ENCODE data around the gene IRF2BPL. TPM values are rescaled to one million over a fixed set of nuclear protein-coding genes. Genes with fewer than 3 reads are reported as not detected.
A peak's percentile ranks its signal among the peaks of the same experiment; 100 is the strongest.

IRF2BPL gene
- total and polyA plus RNA-seq, 2 of the 8 experiments (the other 6 are each of a cell fraction or from before 2014, with no cell fraction given), result 18.8 to 57.0 TPM

DNA sequence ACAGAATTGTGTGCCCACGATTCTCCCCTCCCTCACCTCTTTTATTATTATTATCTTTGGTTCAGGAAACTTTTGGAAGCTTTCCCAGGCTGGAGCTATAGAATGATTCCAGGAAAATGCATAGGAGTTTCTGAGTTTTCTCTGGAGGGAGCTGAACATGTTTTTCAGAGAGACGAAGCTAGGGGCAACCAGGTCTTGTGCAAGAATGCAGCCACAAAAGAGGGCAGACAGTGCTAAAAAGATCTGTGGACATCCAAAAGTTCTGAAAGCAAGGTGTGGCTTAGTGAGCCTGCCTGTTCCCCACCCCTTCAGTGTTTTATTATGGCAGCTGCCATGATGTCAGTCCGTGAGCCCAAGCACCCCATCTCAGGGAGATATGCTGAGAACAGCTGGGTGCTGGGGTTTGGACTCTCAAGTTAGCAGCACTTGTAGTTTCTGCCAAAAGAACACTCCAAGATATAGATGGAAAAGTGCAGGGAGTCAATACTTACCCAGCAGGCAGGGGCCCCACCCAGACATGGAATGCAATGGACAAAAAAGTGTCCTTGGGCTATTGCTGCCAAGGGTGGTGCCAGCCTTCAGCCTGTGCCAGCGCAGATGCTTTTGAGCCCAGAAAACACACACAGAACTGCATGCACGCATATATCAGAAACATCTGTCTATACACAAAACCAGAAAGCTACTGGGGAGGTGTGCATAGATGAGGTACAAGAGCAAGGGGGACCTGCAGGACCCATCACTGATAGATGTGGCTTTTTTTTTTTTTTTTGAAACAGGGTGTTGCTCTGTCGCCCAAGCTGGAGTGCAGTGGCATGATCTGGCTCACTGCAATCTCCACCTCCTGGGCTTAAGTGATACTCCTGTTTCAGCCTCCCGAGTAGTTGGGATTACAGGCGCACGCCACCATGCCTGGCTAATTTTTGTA lies 17.0 kb upstream of the IRF2BPL start:
- Histone ChIP-seq H3K4me3 (ENCODE audit: extremely low read depth in 1 of 4, insufficient read depth in 2 of 4, low read depth in 3 of 4, low read length in 4 of 4) (no peak overlapping the region), H3K23ac (ENCODE audit: insufficient read length) (no peak overlapping the region), H3K36me3 (ENCODE audit: control insufficient read depth in 2 of 4, insufficient read depth in 4 of 4, low read length in 3 of 4) (no peaks in the 10 kb centered on the region), H3K79me2 (ENCODE audit: control insufficient read depth in 1 of 2, insufficient read depth in 2 of 2, low read length in 2 of 2) (no peaks in the 10 kb centered on the region), H2BK12ac (ENCODE audit: low read depth, low read length) (no peak overlapping the region), H3K23me2 (ENCODE audit: low read depth, low read length) (peaks cover under 1% of the 10 kb centered on the region; the same call in 1 of the 2 replicates), H3K4ac (replicated peaks; ENCODE audit: insufficient read length, low read depth, low read length) (no peak overlapping the region), H3K18ac (ENCODE audit: extremely low read depth, low read length) (peak overlapping the region; percentile 62; the same call in 1 of the 2 replicates), H2AFZ (ENCODE audit: low read length) (no peak overlapping the region), H3K79me1 (ENCODE audit: low read depth, low read length) (no peaks in the 10 kb centered on the region), H4K5ac (ENCODE audit: insufficient read length, low read depth, low read length) (peak overlapping the region; percentile 56), H3K14ac (ENCODE audit: insufficient read length) (no peak overlapping the region), H2BK5ac (ENCODE audit: low read depth, low read length) (no peak overlapping the region), H4K20me1 (replicated peaks in 1 of 2; ENCODE audit: control insufficient read depth in 1 of 2, insufficient read depth in 2 of 2, low read length in 2 of 2) (no peaks in the 10 kb centered on the region), H3K9me3 (ENCODE audit: insufficient read depth in 2 of 2, low read depth in 1 of 2, low read length in 1 of 2) (no peaks in the 10 kb centered on the region), H3K4me2 (ENCODE audit: insufficient read depth in 1 of 2, low read depth in 2 of 2, low read length in 2 of 2) (peak overlapping the region in 1 of 2 experiments; percentile 11; a peak in 1 of 4 replicates), H2BK120ac (replicated peaks; ENCODE audit: low read depth, low read length) (peak overlapping the region; percentile 38), H2BK20ac (ENCODE audit: low read length) (no peak overlapping the region), H3K27ac (ENCODE audit: low read depth, low read length) (no peak overlapping the region), H3K4me1 (replicated peaks in 1 of 4; ENCODE audit: control insufficient read depth in 3 of 4, insufficient read depth in 4 of 4, low read length in 3 of 4) (peaks cover 13 to 40% (median 24%) of the 10 kb centered on the region in 4 experiments; a peak in 6 of 7 replicates), H4K91ac (replicated peaks; ENCODE audit: insufficient read length, low read length) (no peak overlapping the region), H3K56ac (replicated peaks; ENCODE audit: insufficient read length, low read depth, low read length) (no peak overlapping the region), H2BK15ac (ENCODE audit: low read length) (0 out of 2 replicates have a peak overlapping the region, but pooled peaks have one; percentile 53), H3K27me3 (replicated peaks in 1 of 4; ENCODE audit: control insufficient read depth in 3 of 4, extremely low read depth in 1 of 4, insufficient read depth in 3 of 4, low read length in 3 of 4) (no peaks in the 10 kb centered on the region), H4K8ac (ENCODE audit: extremely low read depth, insufficient read depth, low read length) (no peak overlapping the region), H3K9ac (replicated peaks in 1 of 4; ENCODE audit: extremely low read depth in 1 of 4, low read depth in 3 of 4, low read length in 3 of 4) (no peak overlapping the region), H2AK5ac (ENCODE audit: low read depth, low read length) (no peak overlapping the region)
- CTCF ChIA-PET (ENCODE audit: partially characterized antibody), result interaction anchor here (0.7 to 15.7 kb wide), 15 partner anchors 8 to 173 kb away, joined by 3 to 241 read pairs (median 6); no protein-coding TSS in a partner anchor
- FAIRE-seq, result no peak
- POLR2A ChIA-PET (ENCODE audit: partially characterized antibody), result interaction anchor here (0.8 to 2.5 kb wide), 6 partner anchors 8 to 84 kb away, joined by 3 to 10 read pairs (median 5); no protein-coding TSS in a partner anchor
- DNase-seq (ENCODE audit: low read depth in 1 of 2, low spot score in 2 of 2), result no peak
- TF ChIP-seq CBX8 (IDR thresholded peaks at IDR 0.05; ENCODE audit: borderline replicate concordance, low read depth, low read length) (no peak), SP1 (IDR thresholded peaks at IDR 0.05; ENCODE audit: low read depth, low read length) (no peak), POLR2A (IDR thresholded peaks at IDR 0.05; ENCODE audit: control extremely low read depth in 1 of 2, low read depth in 2 of 2, low read length in 2 of 2) (no peak), NANOG (IDR thresholded peaks at IDR 0.05; ENCODE audit: insufficient read depth, low read depth, low read length, poor library complexity, severe bottlenecking) (no peak), POLR2AphosphoS5 (IDR thresholded peaks at IDR 0.05; ENCODE audit: low read depth, low read length) (no peak), SUZ12 (IDR thresholded peaks at IDR 0.05; ENCODE audit: low read length) (no peak), CBX5 (IDR thresholded peaks at IDR 0.05; ENCODE audit: low read depth, low read length) (no peak), BRCA1 (IDR thresholded peaks at IDR 0.05; ENCODE audit: low read depth, low read length) (no peak), SP4 (IDR thresholded peaks at IDR 0.05; ENCODE audit: low read length) (no peak), KDM1A (IDR thresholded peaks at IDR 0.05; ENCODE audit: borderline replicate concordance, low read length) (no peak), TAF7 (optimal IDR thresholded peaks at IDR 0.05; ENCODE audit: borderline replicate concordance, low read depth, low read length) (no peak)
- WGBS, 2 experiments (ENCODE audit: extremely low coverage in 1 of 2, insufficient coverage in 1 of 2, insufficient read length in 1 of 2, insufficient replicate concordance in 2 of 2, low coverage in 1 of 2, low lambda C conversion rate in 2 of 2, missing lambda C conversion rate in 1 of 2), result 86% methylated on average over 9 of the region's 9 CpGs; no CpG with 5 or more reads in 1 of the 2 experiments
